Thyroid gland (tissue), 4 donors: ENCODE measurements around the gene SMARCB1. TPM values are rescaled to one million over a fixed set of nuclear protein-coding genes. Genes with fewer than 3 reads are reported as not detected.

Source experiments
- DNase-seq, 2 donors: peaks; one replicate each; pipeline ENCODE4 v3.0.0-alpha.2; 2019
- H3K27ac ChIP-seq, 3 donors: fragments of 200-600 bp; sonication (generic); 1 replicate in 2 of 3; 2 replicates in 1 of 3; pipeline ENCODE4 v1.5.1; 2016 to 2019; ENCODE audit warnings: mild to moderate bottlenecking in 1 of 3, moderate library complexity in 1 of 3
- H3K27me3 ChIP-seq: fragments of 200-600 bp; sonication (generic); one replicate; pipeline ENCODE4 v1.5.1; 2019
- H3K36me3 ChIP-seq, 2 donors: fragments of 200-600 bp; sonication (generic); one replicate each; pipeline ENCODE4 v1.5.1; 2016 to 2019
- H3K4me1 ChIP-seq, 2 donors: fragments of 200-600 bp; sonication (generic); one replicate each; pipeline ENCODE4 v1.5.1; 2017 to 2019
- H3K4me3 ChIP-seq, 3 donors: fragments of 200-600 bp; sonication (generic); replicated peaks in 1 of 3; 1 replicate in 2 of 3; 2 replicates in 1 of 3; pipeline ENCODE4 v1.5.1; 2016; ENCODE audit warnings: mild to moderate bottlenecking in 1 of 3
- H3K9me3 ChIP-seq: fragments of 200-600 bp; sonication (generic); one replicate; pipeline ENCODE4 v1.5.1; 2017
- CTCF ChIP-seq, 6 experiments: fragments of 200-600 bp in 3 of 6; fragments of 450-650 bp in 3 of 6; sonication (generic) in 3 of 6; IDR thresholded peaks; one replicate each; pipeline ENCODE4 v1.5.1; 2016 to 2019; ENCODE audit warnings: antibody characterized with exemption in 6 of 6, mild to moderate bottlenecking in 2 of 6, inconsistent platforms in 1 of 6, moderate library complexity in 1 of 6
- POLR2A ChIP-seq, 2 donors: fragments of 450-650 bp; IDR thresholded peaks; one replicate each; pipeline ENCODE4 v1.6.1; 2017; ENCODE audit warnings: antibody characterized with exemption in 2 of 2, mild to moderate bottlenecking in 2 of 2, moderate library complexity in 1 of 2
- WGBS, 2 donors: methylation state at CpG; one replicate each; pipeline ENCODE4 v1.1.5; 2017; 5-methylcytosine and 5-hydroxymethylcytosine counted together
- intact Hi-C: fragments of 100-400 bp; cut with DNase I; formaldehyde crosslinking; loops from one replicate; pipeline ENCODE4 v1.15.1; 2023
- total RNA-seq, 4 donors: library from RNA; depleted of rRNA; stranded (reverse); fragments of >200 nt; gene quantifications; one replicate each; pipeline ENCODE4 v1.2.3, GENCODE V29; 2016

The SMARCB1 gene
- total RNA-seq, 4 donors from 2014 or later, result 59.8 to 107 (median 75.4) TPM

GRCh38 chr22:23744001-23744400 is 42.8 kb upstream of the SMARCB1 start:
- DNase-seq, result no peak
- no peak for TF ChIP-seq POLR2A (IDR thresholded peaks at IDR 0.05)
- TF ChIP-seq CTCF (IDR thresholded peaks at IDR 0.05), result no peak
- Histone ChIP-seq H3K27me3 (no peaks in the 10 kb centered on the region), H3K9me3 (no peaks in the 10 kb centered on the region), H3K36me3 (peaks cover 13 to 18% of the 10 kb centered on the region in 2 donors), H3K27ac (no peak overlapping the region), H3K4me3 (no peak overlapping the region), H3K4me1 (no peaks in the 10 kb centered on the region)
- intact Hi-C loops, result no loop called here
- 95 to 99% methylated on average over 11 to 13 of the region's 13 CpGs for WGBS, 2 donors

- TF ChIP-seq CTCF (IDR thresholded peaks at IDR 0.05) (no peak), POLR2A (IDR thresholded peaks at IDR 0.05) (no peak)
- Histone ChIP-seq H3K4me3 (no peak overlapping the region), H3K27ac (no peak overlapping the region), H3K9me3 (no peaks in the 10 kb centered on the region), H3K4me1 (peaks cover 0 to under 1% of the 10 kb centered on the region in 2 donors), H3K27me3 (no peaks in the 10 kb centered on the region), H3K36me3 (peaks cover 13 to 18% of the 10 kb centered on the region in 2 donors)
- DNase-seq, result no peak
- intact Hi-C loops, result no loop called here
- 93 to 98% methylated on average over 9 to 11 of the region's 14 CpGs for WGBS, 2 donors
Observed at GRCh38 chr22:23744485-23744884, 42.3 kb upstream of the SMARCB1 start.

GRCh38 chr22:23745791-23746190 is 41.0 kb upstream of the SMARCB1 start:
- H3K36me3 ChIP-seq, result peaks cover 13 to 18% of the 10 kb centered on the region in 2 donors
- DNase-seq, result no peak

GRCh38 chr22:23749841-23750301 is 36.9 kb upstream of the SMARCB1 start:
- 46 to 55% methylated on average over 12 of the region's 12 CpGs for WGBS, 2 donors
- intact Hi-C loops, result no loop called here
- no peak for DNase-seq
- H3K4me3 ChIP-seq, result no peak overlapping the region
- H3K27me3 ChIP-seq, result no peaks in the 10 kb centered on the region
- H3K27ac ChIP-seq, result no peak overlapping the region
- H3K4me1 ChIP-seq, result peaks cover 5 to 9% of the 10 kb centered on the region in 2 donors
- H3K36me3 ChIP-seq, result peaks cover 0 to 1% of the 10 kb centered on the region in 2 donors
- H3K9me3 ChIP-seq, result no peaks in the 10 kb centered on the region
- TF ChIP-seq POLR2A (IDR thresholded peaks at IDR 0.05) (no peak), CTCF (IDR thresholded peaks at IDR 0.05) (no peak)

More at GRCh38 chr22:23745791-23746190, 41.0 kb upstream of the SMARCB1 start:
- 55 to 68% methylated on average over 6 of the region's 6 CpGs for WGBS, 2 donors
- no peak overlapping the region for H3K27ac ChIP-seq
- H3K27me3 ChIP-seq, result no peaks in the 10 kb centered on the region
- H3K9me3 ChIP-seq, result no peaks in the 10 kb centered on the region
- TF ChIP-seq CTCF (IDR thresholded peaks at IDR 0.05) (no peak), POLR2A (IDR thresholded peaks at IDR 0.05) (no peak)
- peaks cover 5 to 9% of the 10 kb centered on the region in 2 donors for H3K4me1 ChIP-seq
- intact Hi-C loops, result no loop called here
- no peak overlapping the region for H3K4me3 ChIP-seq

- 25 to 41% methylated on average over 5 of the region's 5 CpGs for WGBS, 2 donors
- Histone ChIP-seq H3K9me3 (no peaks in the 10 kb centered on the region), H3K4me1 (peaks cover 5 to 9% of the 10 kb centered on the region in 2 donors), H3K27me3 (no peaks in the 10 kb centered on the region), H3K27ac (peak overlapping the region; percentile 65 to 89 (median 67)), H3K4me3 (peak overlapping the region; percentile 59 to 72 (median 61)), H3K36me3 (no peaks in the 10 kb centered on the region)
- intact Hi-C loops, result no loop called here
- DNase-seq, result no peak
- TF ChIP-seq POLR2A (IDR thresholded peaks at IDR 0.05) (no peak), CTCF (IDR thresholded peaks at IDR 0.05) (no peak)
Observed at GRCh38 chr22:23750367-23750713, 36.4 kb upstream of the SMARCB1 start.
